ENCODE measurements around the gene KIF2C.

GRCh38 chr1:44693900-44694299 lies 45.7 kb upstream of the KIF2C start:
- TF ChIP-seq CTCF (IDR thresholded peaks at IDR 0.05) = no peak
- TF ChIP-seq EZH2 (IDR thresholded peaks at IDR 0.05; ENCODE audit: borderline replicate concordance, insufficient read depth, low read depth, low read length, poor library complexity, severe bottlenecking) = no peak

Data from B cell (primary cell).